HT-29 (cell line): Measurements from ENCODE around the gene DOCK10. TPM values are rescaled to one million over a fixed set of nuclear protein-coding genes. Genes with fewer than 3 reads are reported as not detected.

Experiments used
- DNase-seq: peaks from one replicate; pipeline ENCODE4 v3.0.0-alpha.2; 2015; ENCODE audit warnings: low spot score
- total RNA-seq: library from RNA; depleted of rRNA; stranded (reverse); fragments of >200 nt; shearing (Covaris generic); gene quantifications from 2 replicates; pipeline ENCODE4 v1.2.3, GENCODE V29; 2014

The DOCK10 gene
- total RNA-seq, 1 experiment from 2014 or later = not detected

- DNase-seq = no peak
Observed at GRCh38 chr2:224883172-224883516, 159.1 kb downstream of the DOCK10 start.

GRCh38 chr2:224882291-224883171 lies 159.7 kb downstream of the DOCK10 start:
- no peak for DNase-seq

- no peak for DNase-seq
Observed at GRCh38 chr2:224881846-224882245, 160.4 kb downstream of the DOCK10 start.

- DNase-seq = no peak
Observed at GRCh38 chr2:224876522-224876921, 165.7 kb downstream of the DOCK10 start.

- no peak for DNase-seq
Observed at GRCh38 chr2:224875841-224876240, 166.4 kb downstream of the DOCK10 start.

GRCh38 chr2:224875153-224875552 lies 167.1 kb downstream of the DOCK10 start:
- no peak for DNase-seq

- no peak for DNase-seq
Observed at GRCh38 chr2:224871813-224872212, 170.5 kb downstream of the DOCK10 start.

GRCh38 chr2:224870341-224870740 lies 171.9 kb downstream of the DOCK10 start:
- no peak for DNase-seq

GRCh38 chr2:224869601-224870233 lies 172.6 kb downstream of the DOCK10 start:
- no peak for DNase-seq

- DNase-seq = no peak
Observed at GRCh38 chr2:224865016-224865415, 177.3 kb downstream of the DOCK10 start.

GRCh38 chr2:224861266-224861665 lies 181.0 kb downstream of the DOCK10 start:
- DNase-seq = no peak

- no peak for DNase-seq
Observed at GRCh38 chr2:224860786-224861185, 181.5 kb downstream of the DOCK10 start.

- DNase-seq = no peak
Observed at GRCh38 chr2:224851811-224852210, 190.5 kb downstream of the DOCK10 start.

- no peak for DNase-seq
Observed at GRCh38 chr2:224850081-224850480, 192.2 kb downstream of the DOCK10 start.

- DNase-seq = no peak
Observed at GRCh38 chr2:224849264-224849663, 193.0 kb downstream of the DOCK10 start.

- DNase-seq = no peak
Observed at GRCh38 chr2:224847961-224848850, 194.1 kb downstream of the DOCK10 start.

GRCh38 chr2:224847381-224847780 lies 194.9 kb downstream of the DOCK10 start:
- DNase-seq = no peak

GRCh38 chr2:224846686-224847085 lies 195.6 kb downstream of the DOCK10 start:
- DNase-seq = no peak

- no peak for DNase-seq
Observed at GRCh38 chr2:224846161-224846560, 196.1 kb downstream of the DOCK10 start.

GRCh38 chr2:224843141-224843540 lies 199.1 kb downstream of the DOCK10 start:
- no peak for DNase-seq

- DNase-seq = no peak
Observed at GRCh38 chr2:224841910-224842309, 200.4 kb downstream of the DOCK10 start.

GRCh38 chr2:224838335-224838734 lies 203.9 kb downstream of the DOCK10 start:
- DNase-seq = no peak
